ENCODE measurements around the gene ZNF576. TPM values are rescaled to one million over a fixed set of nuclear protein-coding genes. Genes with fewer than 3 reads are reported as not detected.

Gene ZNF576
- total and polyA plus RNA-seq, 2 experiments from 2014 or later, result 5.9 to 16.9 TPM

DNA sequence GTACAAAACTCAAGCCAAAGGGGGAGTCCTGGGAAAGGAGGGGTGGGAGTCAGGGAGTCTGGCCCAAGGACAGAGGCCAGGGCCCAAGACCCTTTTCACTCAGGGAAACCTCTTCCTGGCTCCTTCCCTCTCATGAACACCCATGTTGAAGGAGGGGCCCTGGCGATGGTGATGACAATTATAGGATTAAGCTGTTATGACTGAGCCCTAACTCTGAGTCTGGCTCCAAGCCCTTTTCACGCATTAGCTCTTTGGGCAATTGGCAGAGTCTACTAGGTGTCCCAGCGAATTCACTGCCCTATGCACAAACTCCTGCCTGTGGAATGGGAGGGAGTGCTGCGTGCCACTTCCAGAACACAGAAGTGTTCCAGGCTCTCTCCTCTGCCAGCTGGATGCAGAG, 42.7 kb upstream of the ZNF576 start:
- no peak overlapping the region for H3K27ac ChIP-seq (ENCODE audit: low read depth)
- H3K27ac Mint-ChIP-seq, result no peak overlapping the region
- no peaks in the 10 kb centered on the region for H4K20me1 ChIP-seq (replicated peaks; ENCODE audit: insufficient read depth)

More for the DNA sequence above, 42.7 kb upstream of the ZNF576 start:
- H3K79me2 ChIP-seq (replicated peaks; ENCODE audit: insufficient read depth), result no peaks in the 10 kb centered on the region
- no peaks in the 10 kb centered on the region for H3K27me3 ChIP-seq (ENCODE audit: insufficient read depth)
- TF ChIP-seq ZNF331 (CRISPR knock-in tag; IDR thresholded peaks at IDR 0.05; ENCODE audit: low read depth), result no peak
- no peak for TF ChIP-seq NANOG (IDR thresholded peaks at IDR 0.05; ENCODE audit: borderline replicate concordance)
- no peak for TF ChIP-seq CTCF (conservative IDR thresholded peaks at IDR 0.05; ENCODE audit: low read depth in 2 of 2)
- no peak for TF ChIP-seq ZNF114 (CRISPR knock-in tag; IDR thresholded peaks at IDR 0.05)
- no peak for TF ChIP-seq STAT1 (IDR thresholded peaks at IDR 0.05; ENCODE audit: unreplicated experiment)
- no peak for TF ChIP-seq EZH2phosphoT487 (IDR thresholded peaks at IDR 0.05; ENCODE audit: unreplicated experiment)
- no peak for TF ChIP-seq EZH2 (IDR thresholded peaks at IDR 0.05; ENCODE audit: low read depth, unreplicated experiment)
- TF ChIP-seq CREB1 (CRISPR knock-in tag; IDR thresholded peaks at IDR 0.05; ENCODE audit: low read depth), result no peak
- TF ChIP-seq JUNB (IDR thresholded peaks at IDR 0.05; ENCODE audit: unreplicated experiment), result no peak
- TF ChIP-seq, protein P1, sequence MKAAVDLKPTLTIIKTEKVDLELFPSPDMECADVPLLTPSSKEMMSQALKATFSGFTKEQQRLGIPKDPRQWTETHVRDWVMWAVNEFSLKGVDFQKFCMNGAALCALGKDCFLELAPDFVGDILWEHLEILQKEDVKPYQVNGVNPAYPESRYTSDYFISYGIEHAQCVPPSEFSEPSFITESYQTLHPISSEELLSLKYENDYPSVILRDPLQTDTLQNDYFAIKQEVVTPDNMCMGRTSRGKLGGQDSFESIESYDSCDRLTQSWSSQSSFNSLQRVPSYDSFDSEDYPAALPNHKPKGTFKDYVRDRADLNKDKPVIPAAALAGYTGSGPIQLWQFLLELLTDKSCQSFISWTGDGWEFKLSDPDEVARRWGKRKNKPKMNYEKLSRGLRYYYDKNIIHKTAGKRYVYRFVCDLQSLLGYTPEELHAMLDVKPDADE (IDR thresholded peaks at IDR 0.05), result no peak
- no peak for TF ChIP-seq POLR2AphosphoS5 (IDR thresholded peaks at IDR 0.05; ENCODE audit: low read depth)
- no peak for TF ChIP-seq REST (IDR thresholded peaks at IDR 0.05; ENCODE audit: unreplicated experiment)
- TF ChIP-seq ZNF462 (CRISPR knock-in tag; IDR thresholded peaks at IDR 0.05), result no peak
- peaks cover 9% of the 10 kb centered on the region for H3K4me1 Mint-ChIP-seq
- no peak overlapping the region for H3K4me2 ChIP-seq
- H2AFZ ChIP-seq, result no peak overlapping the region
- no peaks in the 10 kb centered on the region; the same call in 1 of the 2 replicates for H3K36me3 ChIP-seq (ENCODE audit: insufficient read depth)
- H3K9me2 ChIP-seq (ENCODE audit: insufficient read depth), result no peaks in the 10 kb centered on the region
- no peaks in the 10 kb centered on the region for H3K9me3 Mint-ChIP-seq
- H3K4me3 Mint-ChIP-seq, result no peak overlapping the region
- H3F3A ChIP-seq (replicated peaks; ENCODE audit: low read depth), result no peaks in the 10 kb centered on the region
- H3K4me1 ChIP-seq (ENCODE audit: insufficient read depth), result peaks cover 4% of the 10 kb centered on the region; the same call in 1 of the 2 replicates
- peaks cover 4% of the 10 kb centered on the region for H3K27me3 Mint-ChIP-seq (ENCODE audit: insufficient read depth, low read depth, poor library complexity)
- DNase-seq (ENCODE audit: low spot score) (no peak), ATAC-seq (no peak)
- no peak overlapping the region for H3K4me3 ChIP-seq
- peaks cover 46% of the 10 kb centered on the region for H3K36me3 Mint-ChIP-seq (ENCODE audit: low read depth)

All from GM23338 (cell line).